GM12892 (cell line): Measurements from ENCODE around the gene CNGA4.

ENCODE experiments used
- POLR2A ChIP-seq: IDR thresholded peaks from 2 replicates; pipeline ENCODE4 v1.6.1; 2011; ENCODE audit warnings: low read depth, low read length, control low read depth
- TAF1 ChIP-seq: IDR thresholded peaks from 2 replicates; pipeline ENCODE4 v1.6.1; 2011; ENCODE audit warnings: low read depth, mild to moderate bottlenecking, control low read depth, low read length, borderline replicate concordance

DNA sequence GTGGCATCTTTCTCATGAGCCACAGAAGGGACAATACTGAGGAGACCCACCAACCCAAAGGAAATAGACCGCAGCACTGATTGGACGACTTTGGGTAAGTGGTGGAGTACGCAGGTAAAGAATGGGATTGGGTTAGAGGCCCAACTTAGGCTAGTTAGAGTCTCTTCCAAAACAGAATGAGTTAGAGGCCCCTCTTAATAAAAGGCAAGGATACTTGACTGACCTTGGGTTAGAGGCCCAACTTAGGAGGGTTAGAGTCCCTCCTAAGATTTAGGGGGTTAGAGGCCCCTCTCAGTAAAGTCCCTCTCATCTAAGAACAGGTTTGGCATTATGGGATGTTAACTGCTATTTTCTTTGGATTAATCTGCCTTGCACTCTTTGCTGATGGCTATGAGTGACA is 45.4 kb downstream of the CNGA4 start:
- TF ChIP-seq TAF1 (no peak), POLR2A (no peak)
